ENCODE data around the gene HIPK2. TPM values are rescaled to one million over a fixed set of nuclear protein-coding genes. Genes with fewer than 3 reads are reported as not detected.

The HIPK2 gene
- total RNA-seq, 1 donor from 2014 or later: 89.1 TPM

DNA sequence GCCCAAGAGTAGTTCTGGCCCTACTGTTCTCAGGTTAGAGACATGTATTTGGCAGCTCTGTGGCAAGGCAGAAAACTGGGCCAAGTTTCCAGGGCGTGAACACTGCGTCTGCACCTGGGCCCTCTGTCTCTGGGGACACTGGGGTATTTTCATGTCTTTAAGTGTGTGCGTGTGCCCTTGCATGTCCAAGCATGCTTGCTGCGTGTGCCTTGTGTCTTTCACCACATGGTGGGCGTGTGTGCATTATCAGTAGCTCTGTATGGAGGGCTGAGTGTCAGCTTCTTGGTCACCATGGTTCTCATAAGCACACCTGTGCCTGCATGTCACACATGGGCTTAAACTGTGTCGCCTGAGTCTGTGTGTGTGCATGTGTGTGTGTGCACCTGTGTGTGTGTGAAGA, 69.3 kb downstream of the HIPK2 start:
- no peaks in the 10 kb centered on the region for H3K27me3 Mint-ChIP-seq
- H3K9me3 Mint-ChIP-seq: no peaks in the 10 kb centered on the region
- peak overlapping the region; percentile 23 for H3K27ac Mint-ChIP-seq
- TF ChIP-seq, protein P1, sequence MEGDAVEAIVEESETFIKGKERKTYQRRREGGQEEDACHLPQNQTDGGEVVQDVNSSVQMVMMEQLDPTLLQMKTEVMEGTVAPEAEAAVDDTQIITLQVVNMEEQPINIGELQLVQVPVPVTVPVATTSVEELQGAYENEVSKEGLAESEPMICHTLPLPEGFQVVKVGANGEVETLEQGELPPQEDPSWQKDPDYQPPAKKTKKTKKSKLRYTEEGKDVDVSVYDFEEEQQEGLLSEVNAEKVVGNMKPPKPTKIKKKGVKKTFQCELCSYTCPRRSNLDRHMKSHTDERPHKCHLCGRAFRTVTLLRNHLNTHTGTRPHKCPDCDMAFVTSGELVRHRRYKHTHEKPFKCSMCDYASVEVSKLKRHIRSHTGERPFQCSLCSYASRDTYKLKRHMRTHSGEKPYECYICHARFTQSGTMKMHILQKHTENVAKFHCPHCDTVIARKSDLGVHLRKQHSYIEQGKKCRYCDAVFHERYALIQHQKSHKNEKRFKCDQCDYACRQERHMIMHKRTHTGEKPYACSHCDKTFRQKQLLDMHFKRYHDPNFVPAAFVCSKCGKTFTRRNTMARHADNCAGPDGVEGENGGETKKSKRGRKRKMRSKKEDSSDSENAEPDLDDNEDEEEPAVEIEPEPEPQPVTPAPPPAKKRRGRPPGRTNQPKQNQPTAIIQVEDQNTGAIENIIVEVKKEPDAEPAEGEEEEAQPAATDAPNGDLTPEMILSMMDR (conservative IDR thresholded peaks at IDR 0.05): no peak
- peaks cover 47% of the 10 kb centered on the region for H3K4me1 Mint-ChIP-seq (ENCODE audit: unreplicated experiment)
- no peak for DNase-seq (ENCODE audit: extremely low spot score, unreplicated experiment)
- H3K4me3 Mint-ChIP-seq: no peak overlapping the region
- H3K36me3 Mint-ChIP-seq: peaks cover 24% of the 10 kb centered on the region

DNA sequence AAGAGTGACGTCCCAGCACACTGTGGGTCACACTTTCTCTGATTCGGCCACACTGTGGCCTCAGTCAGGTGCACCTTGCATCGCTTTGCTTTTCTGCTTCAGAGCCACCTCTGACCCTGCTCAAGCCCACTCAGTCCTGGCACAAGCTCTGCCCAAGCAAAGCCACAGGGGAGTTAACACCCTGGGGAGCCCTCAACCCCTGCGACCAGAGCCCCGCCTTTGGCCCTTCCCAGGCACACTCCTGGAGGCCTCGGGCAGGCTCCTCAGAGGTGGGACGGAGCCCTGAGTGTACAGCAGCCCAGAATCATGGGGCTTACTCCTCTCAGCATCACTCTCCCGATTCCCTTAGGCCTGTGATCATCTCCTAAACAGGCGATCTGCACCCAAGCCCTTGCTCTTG, 71.0 kb downstream of the HIPK2 start:
- DNase-seq (ENCODE audit: extremely low spot score, unreplicated experiment): no peak
- TF ChIP-seq, protein P1 (conservative IDR thresholded peaks at IDR 0.05): no peak
- Mint-ChIP-seq H3K4me1 (ENCODE audit: unreplicated experiment) (peaks cover 40% of the 10 kb centered on the region), H3K27ac (peak overlapping the region; percentile 90), H3K36me3 (peaks cover 18% of the 10 kb centered on the region), H3K27me3 (no peaks in the 10 kb centered on the region), H3K4me3 (no peak overlapping the region), H3K9me3 (no peaks in the 10 kb centered on the region)

DNA sequence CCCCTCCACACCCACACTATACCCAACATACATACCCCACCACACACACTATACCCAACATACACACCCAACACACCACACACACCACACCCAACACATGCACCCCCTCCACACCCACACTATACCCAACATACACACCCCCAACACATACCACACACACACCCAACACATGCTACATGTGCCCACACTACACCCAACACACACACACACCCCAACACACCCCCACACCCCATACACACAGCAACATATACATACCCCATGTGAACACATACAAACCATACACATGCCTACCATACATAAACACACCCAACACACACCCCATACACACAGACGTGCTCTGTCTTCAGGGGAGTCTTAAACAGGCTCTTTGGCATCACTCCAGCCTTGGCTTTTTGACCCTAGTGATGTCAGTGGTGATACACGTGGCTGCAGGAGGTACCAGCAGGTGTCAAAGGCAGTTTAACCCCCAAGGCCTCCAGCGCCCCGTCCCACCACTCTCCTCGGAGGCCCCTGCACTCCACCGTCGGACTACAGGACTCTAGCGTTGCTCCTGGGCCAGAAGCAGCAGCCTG, 73.4 kb downstream of the HIPK2 start:
- DNase-seq (ENCODE audit: extremely low spot score, unreplicated experiment): no peak
- no peak overlapping the region for H3K4me3 Mint-ChIP-seq

DNA sequence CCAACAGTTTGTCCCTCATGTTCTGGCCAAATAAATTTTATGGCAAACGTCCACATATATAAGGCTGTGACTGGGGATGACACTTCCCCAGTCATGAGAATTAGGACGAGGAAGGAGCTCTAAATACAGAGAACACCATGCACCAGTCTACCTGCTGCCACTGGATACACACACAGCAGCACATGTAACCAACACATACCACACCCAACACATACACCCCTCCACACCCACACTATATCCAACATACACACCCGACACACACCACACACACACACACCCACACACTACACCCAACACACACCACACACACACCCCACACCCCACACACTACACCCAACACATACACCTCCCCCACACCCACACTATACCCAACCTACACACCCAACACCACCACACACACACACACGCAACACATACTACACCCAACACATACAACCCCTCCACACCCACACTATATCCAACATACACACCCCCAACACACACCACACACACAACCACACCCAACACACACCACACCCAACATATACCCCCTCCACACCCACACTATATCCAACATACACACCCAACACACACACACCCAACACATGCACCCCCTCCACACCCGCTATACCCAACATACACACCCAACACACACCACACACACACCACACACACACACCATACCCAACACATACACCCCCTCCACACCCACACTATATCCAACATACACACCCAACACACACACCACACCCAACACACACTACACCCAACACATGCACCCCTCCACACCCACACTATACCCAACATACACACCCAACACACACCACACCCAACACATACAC, 74.1 kb downstream of the HIPK2 start:
- H3K4me3 Mint-ChIP-seq: no peak overlapping the region
- TF ChIP-seq, protein P1 (conservative IDR thresholded peaks at IDR 0.05): no peak
- no peak overlapping the region for H3K27ac Mint-ChIP-seq
- H3K36me3 Mint-ChIP-seq: peaks cover 16% of the 10 kb centered on the region
- no peaks in the 10 kb centered on the region for H3K27me3 Mint-ChIP-seq
- no peaks in the 10 kb centered on the region for H3K9me3 Mint-ChIP-seq
- H3K4me1 Mint-ChIP-seq (ENCODE audit: unreplicated experiment): peaks cover 41% of the 10 kb centered on the region
- no peak for DNase-seq (ENCODE audit: extremely low spot score, unreplicated experiment)

More for the DNA sequence above, 73.4 kb downstream of the HIPK2 start:
- Mint-ChIP-seq H3K27me3 (no peaks in the 10 kb centered on the region), H3K36me3 (peaks cover 16% of the 10 kb centered on the region), H3K4me1 (ENCODE audit: unreplicated experiment) (peaks cover 39% of the 10 kb centered on the region), H3K9me3 (no peaks in the 10 kb centered on the region), H3K27ac (no peak overlapping the region)
- TF ChIP-seq, protein P1 (conservative IDR thresholded peaks at IDR 0.05): no peak

DNA sequence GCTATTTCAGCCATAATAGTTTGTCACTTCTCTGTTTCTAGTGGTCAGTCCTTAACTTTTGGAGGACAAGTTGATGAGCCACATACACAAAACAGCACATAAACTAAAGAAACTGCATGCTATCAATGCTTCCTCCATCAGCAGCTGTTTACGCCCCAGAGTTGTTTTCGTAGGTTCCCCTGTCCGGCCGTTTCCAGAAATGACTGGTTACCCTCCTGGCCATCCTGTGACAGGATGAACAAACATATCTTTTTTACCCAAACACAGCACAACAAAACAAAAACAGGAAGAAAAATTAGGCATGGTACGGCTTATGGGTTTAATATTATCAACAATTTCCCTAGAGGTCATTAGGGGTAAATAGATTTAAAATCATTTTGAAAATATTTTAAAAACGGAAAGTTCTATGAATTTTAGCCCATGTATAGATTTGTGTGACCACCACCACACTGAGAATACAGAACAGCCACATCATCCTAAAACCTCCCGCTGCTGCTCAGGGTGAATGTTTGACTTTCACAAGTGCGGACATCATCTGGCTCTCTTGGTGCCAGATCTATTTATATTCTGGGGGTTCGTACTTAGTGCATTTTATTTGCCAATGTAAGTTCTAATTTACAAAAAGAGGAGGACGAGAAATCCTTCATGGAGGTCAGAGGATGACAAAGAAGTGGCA, 74.8 kb downstream of the HIPK2 start:
- TF ChIP-seq, protein P1 (conservative IDR thresholded peaks at IDR 0.05): no peak
- Mint-ChIP-seq H3K4me1 (ENCODE audit: unreplicated experiment) (peaks cover 43% of the 10 kb centered on the region), H3K27me3 (no peaks in the 10 kb centered on the region), H3K9me3 (no peaks in the 10 kb centered on the region), H3K36me3 (peaks cover 20% of the 10 kb centered on the region), H3K27ac (no peak overlapping the region), H3K4me3 (no peak overlapping the region)
- DNase-seq (ENCODE audit: extremely low spot score, unreplicated experiment): no peak
